Colonic mucosa (tissue), 4 donors: Measurements from ENCODE around the gene DPT. TPM values are rescaled to one million over a fixed set of nuclear protein-coding genes. Genes with fewer than 3 reads are reported as not detected.

Source experiments
- DNase-seq: peaks from one replicate; pipeline ENCODE4 v3.0.0-alpha.2; 2020
- H3K27ac ChIP-seq: fragments of 200-600 bp; one replicate; pipeline ENCODE4 v1.8.0; 2021
- H3K27me3 ChIP-seq: fragments of 200-600 bp; one replicate; pipeline ENCODE4 v1.8.0; 2021
- H3K36me3 ChIP-seq: fragments of 200-600 bp; one replicate; pipeline ENCODE4 v1.8.0; 2021
- H3K4me1 ChIP-seq: fragments of 200-600 bp; one replicate; pipeline ENCODE4 v1.8.0; 2021; ENCODE audit warnings: mild to moderate bottlenecking
- H3K4me3 ChIP-seq: fragments of 200-600 bp; one replicate; pipeline ENCODE4 v1.8.0; 2021
- H3K9ac ChIP-seq, 2 donors: one replicate each; pipeline ENCODE4 v1.7.0; 2013; ENCODE audit warnings: control low read depth in 2 of 2, low read depth in 2 of 2, low read length in 2 of 2
- H3K9me3 ChIP-seq: fragments of 200-600 bp; one replicate; pipeline ENCODE4 v1.8.0; 2021
- intact Hi-C: fragments of 100-400 bp; cut with DNase I; formaldehyde crosslinking; loops from one replicate; pipeline ENCODE4 v1.14.1; 2022
- total RNA-seq, 2 donors: library from RNA; stranded (reverse); fragmentation: NEBNext Ultra II Directional in 1 of 2; extraction: Animal tissue kit (Norgen Biotek cat#: 25700) in 1 of 2; gene quantifications; one replicate each; pipeline ENCODE4 v1.2.1, GENCODE V29; 2021
- TF ChIP-seq, protein P1 (sequence below): fragments of 200-600 bp; IDR thresholded peaks from one replicate; pipeline ENCODE4 v1.8.0; 2022; ENCODE audit warnings: antibody characterized with exemption, mild to moderate bottlenecking
- donor health status: healthy.
- donor health status: DM: no; HTN: no; CAD: no.
- donor health status: DM: no; HTN: no; CAD: no.

DPT gene
- total RNA-seq, 2 donors from 2014 or later, result 1.2 to 16.2 TPM

DNA sequence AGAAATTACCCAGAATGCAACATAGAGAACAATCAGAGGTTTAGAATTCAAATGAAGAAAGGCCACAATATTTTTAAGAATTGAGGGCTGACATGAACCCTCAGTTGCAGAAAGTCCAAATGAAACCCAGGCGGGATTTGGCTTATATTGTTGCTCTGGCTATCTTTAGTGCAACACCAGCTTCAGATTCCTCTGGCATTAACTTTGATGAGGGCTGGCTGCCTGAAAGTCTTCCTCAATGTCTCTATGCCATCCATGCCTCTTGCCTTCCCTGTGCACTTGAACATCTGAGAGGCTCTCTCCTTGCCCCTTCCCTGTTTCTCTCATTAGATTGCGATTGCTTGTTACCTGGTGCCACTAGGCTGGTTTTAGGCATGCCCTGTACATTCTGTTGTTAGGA, 31.2 kb upstream of the DPT start:
- Histone ChIP-seq H3K9ac (no peak overlapping the region), H3K36me3 (no peaks in the 10 kb centered on the region), H3K27me3 (no peaks in the 10 kb centered on the region), H3K4me3 (no peak overlapping the region), H3K9me3 (no peaks in the 10 kb centered on the region), H3K4me1 (no peaks in the 10 kb centered on the region), H3K27ac (no peak overlapping the region)
- TF ChIP-seq, protein P1, sequence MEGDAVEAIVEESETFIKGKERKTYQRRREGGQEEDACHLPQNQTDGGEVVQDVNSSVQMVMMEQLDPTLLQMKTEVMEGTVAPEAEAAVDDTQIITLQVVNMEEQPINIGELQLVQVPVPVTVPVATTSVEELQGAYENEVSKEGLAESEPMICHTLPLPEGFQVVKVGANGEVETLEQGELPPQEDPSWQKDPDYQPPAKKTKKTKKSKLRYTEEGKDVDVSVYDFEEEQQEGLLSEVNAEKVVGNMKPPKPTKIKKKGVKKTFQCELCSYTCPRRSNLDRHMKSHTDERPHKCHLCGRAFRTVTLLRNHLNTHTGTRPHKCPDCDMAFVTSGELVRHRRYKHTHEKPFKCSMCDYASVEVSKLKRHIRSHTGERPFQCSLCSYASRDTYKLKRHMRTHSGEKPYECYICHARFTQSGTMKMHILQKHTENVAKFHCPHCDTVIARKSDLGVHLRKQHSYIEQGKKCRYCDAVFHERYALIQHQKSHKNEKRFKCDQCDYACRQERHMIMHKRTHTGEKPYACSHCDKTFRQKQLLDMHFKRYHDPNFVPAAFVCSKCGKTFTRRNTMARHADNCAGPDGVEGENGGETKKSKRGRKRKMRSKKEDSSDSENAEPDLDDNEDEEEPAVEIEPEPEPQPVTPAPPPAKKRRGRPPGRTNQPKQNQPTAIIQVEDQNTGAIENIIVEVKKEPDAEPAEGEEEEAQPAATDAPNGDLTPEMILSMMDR, result no peak
- intact Hi-C loops, result no loop called here
- no peak for DNase-seq

DNA sequence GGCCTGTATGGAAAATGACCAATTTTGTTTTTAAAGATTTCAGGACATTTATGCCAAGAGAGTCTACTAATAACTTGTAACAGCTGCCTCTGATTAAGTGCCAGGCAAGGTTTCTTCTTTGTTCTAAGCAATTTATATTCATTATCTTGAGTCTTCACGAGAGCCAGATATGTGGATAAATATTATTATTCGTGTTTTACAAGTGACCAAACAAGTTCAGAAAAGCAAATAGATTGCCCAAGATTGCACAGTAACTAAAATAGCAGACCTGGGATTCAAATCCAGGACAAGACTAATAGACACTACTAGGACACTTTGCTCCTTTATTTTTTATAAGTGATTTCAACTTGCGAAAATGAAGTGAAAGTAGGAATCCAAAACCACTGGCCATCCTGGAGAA, 30.1 kb upstream of the DPT start:
- Histone ChIP-seq H3K36me3 (no peaks in the 10 kb centered on the region), H3K4me1 (no peaks in the 10 kb centered on the region), H3K9me3 (no peaks in the 10 kb centered on the region), H3K27me3 (no peaks in the 10 kb centered on the region), H3K27ac (no peak overlapping the region), H3K9ac (no peak overlapping the region), H3K4me3 (no peak overlapping the region)
- intact Hi-C loops, result no loop called here
- DNase-seq, result no peak
- TF ChIP-seq, protein P1, result no peak

DNA sequence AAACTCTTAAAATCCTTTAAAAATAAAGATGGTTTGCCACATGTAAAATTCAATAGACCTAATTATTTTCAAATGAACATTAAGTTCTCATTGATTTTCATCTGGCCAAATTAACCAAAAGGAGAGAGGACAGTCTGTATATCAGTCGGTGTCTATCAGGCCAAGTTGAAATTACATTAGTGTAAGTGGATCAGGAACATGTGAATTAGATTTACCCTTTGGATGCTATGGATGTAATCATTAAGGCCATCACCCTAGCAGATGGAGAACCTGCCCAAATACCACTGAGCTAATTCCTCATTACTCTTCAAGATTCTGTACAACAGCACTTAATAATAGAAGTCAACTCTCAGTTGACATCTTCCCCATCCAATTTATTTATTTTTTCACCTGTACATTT, 29.5 kb upstream of the DPT start:
- Histone ChIP-seq H3K4me3 (no peak overlapping the region), H3K27me3 (no peaks in the 10 kb centered on the region), H3K27ac (no peak overlapping the region), H3K4me1 (no peaks in the 10 kb centered on the region), H3K9me3 (no peaks in the 10 kb centered on the region), H3K36me3 (no peaks in the 10 kb centered on the region), H3K9ac (no peak overlapping the region)
- TF ChIP-seq, protein P1, result no peak
- intact Hi-C loops, result no loop called here
- DNase-seq, result no peak

DNA sequence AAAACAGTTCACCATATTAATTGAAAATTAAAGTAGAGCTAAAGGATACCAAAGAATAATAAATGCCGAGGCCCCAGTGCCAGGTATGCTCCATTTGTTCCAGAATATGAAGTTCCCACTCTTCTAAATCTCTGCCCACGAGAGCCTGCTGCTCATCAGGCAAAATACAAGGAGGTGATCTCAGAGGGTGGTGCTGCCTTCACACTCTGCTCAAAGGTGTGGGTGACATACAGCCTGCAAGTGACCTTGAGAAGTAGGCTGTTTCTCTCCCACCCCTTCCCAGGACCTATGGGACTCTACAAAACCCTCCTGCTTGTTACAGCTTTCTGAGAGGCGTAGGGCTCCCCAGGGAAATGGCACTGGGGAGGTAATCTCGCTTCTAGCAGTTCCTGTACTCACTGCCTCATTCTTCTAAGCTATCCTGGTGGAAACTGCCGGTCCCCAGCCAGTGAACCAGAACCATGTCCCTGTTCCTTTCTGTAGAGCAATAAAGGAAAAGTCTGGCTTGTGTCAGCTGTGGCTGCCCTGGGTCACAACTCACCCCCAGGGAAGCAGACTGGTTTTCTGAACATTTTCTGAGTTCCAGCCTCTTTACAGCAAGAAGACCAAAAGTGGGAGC, 26.9 kb upstream of the DPT start:
- H3K4me3 ChIP-seq, result no peak overlapping the region
- intact Hi-C loops, result no loop called here
- no peak overlapping the region for H3K9ac ChIP-seq
- peaks cover 3% of the 10 kb centered on the region for H3K4me1 ChIP-seq
- no peaks in the 10 kb centered on the region for H3K36me3 ChIP-seq
- H3K27me3 ChIP-seq, result no peaks in the 10 kb centered on the region
- H3K27ac ChIP-seq, result no peak overlapping the region
- DNase-seq, result no peak
- TF ChIP-seq, protein P1, result no peak
- H3K9me3 ChIP-seq, result no peaks in the 10 kb centered on the region

DNA sequence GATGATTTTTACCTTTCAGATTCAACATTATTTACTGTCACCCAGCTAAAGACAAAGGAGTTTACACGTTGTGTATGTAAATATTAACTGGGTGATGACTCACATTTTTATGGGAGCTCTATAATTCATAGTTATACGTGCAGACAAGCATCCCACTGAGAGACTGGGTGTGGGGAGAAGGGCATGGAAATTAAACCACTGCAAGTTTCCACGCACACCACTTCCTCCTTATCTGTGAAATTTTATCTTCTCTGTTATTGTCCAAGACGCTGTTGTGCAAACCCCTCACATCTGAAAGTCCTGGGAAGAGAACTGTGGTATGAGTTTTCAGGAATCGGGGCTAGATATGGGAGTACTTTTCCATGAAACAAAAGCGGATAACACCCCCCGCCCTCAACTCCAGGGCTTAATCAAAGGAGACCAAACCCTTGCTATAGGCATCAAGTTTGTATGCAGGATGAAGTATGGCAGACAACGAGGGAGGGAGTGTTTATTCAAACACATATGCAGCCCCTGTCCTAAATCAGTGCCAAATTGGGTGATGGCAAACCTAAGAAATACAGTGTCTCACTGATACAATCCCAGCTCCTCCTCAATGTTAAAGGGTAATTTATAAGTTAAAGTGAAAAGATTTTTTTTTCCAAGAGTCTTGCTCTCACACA, 23.3 kb upstream of the DPT start:
- Histone ChIP-seq H3K4me1 (peaks cover 3% of the 10 kb centered on the region), H3K9me3 (no peaks in the 10 kb centered on the region), H3K36me3 (no peaks in the 10 kb centered on the region), H3K27me3 (no peaks in the 10 kb centered on the region), H3K27ac (peak overlapping the region; percentile 41), H3K9ac (no peak overlapping the region), H3K4me3 (no peak overlapping the region)
- intact Hi-C loops, result no loop called here
- TF ChIP-seq, protein P1, result no peak
- peak; percentile 56 for DNase-seq
